Loucy (cell line): ENCODE data around the gene VSIG1.

Source experiments
- H2AFZ ChIP-seq: fragments of 200-600 bp; sonication (generic); 2 replicates; pipeline ENCODE4 v1.6.0; 2016; ENCODE audit warnings: antibody characterized with exemption, mild to moderate bottlenecking, low read length, moderate library complexity
- H3F3A ChIP-seq: fragments of 200-600 bp; 2 replicates; pipeline ENCODE4 v1.6.0; 2016; ENCODE audit warnings: antibody characterized with exemption, low read depth, mild to moderate bottlenecking
- H3K27me3 ChIP-seq: fragments of 200-600 bp; sonication (generic); 2 replicates; pipeline ENCODE4 v1.6.1; 2014; ENCODE audit warnings: low read length, mild to moderate bottlenecking; ENCODE audit not compliant: insufficient read depth, poor library complexity, severe bottlenecking
- H3K36me3 ChIP-seq: fragments of 200-600 bp; sonication (generic); 2 replicates; pipeline ENCODE4 v1.6.1; 2016; ENCODE audit warnings: low read length; ENCODE audit not compliant: insufficient read depth
- H3K4me1 ChIP-seq: fragments of 200-600 bp; sonication (generic); 2 replicates; pipeline ENCODE4 v1.5.1; 2014; ENCODE audit warnings: low read length, mild to moderate bottlenecking; ENCODE audit not compliant: insufficient read depth, poor library complexity, severe bottlenecking
- H3K4me2 ChIP-seq: fragments of 200-600 bp; sonication (generic); 2 replicates; pipeline ENCODE4 v1.6.0; 2014; ENCODE audit warnings: antibody characterized with exemption, low read length, low read depth, mild to moderate bottlenecking; ENCODE audit not compliant: poor library complexity, severe bottlenecking
- H3K4me3 ChIP-seq: fragments of 200-600 bp; sonication (generic); 2 replicates; pipeline ENCODE4 v1.5.1; 2014; ENCODE audit warnings: low read length, mild to moderate bottlenecking, mixed read lengths; ENCODE audit not compliant: poor library complexity, severe bottlenecking
- H3K79me2 ChIP-seq: fragments of 200-600 bp; sonication (generic); 2 replicates; pipeline ENCODE4 v1.6.1; 2014; ENCODE audit warnings: low read length; ENCODE audit not compliant: insufficient read depth
- H3K9ac ChIP-seq: fragments of 200-600 bp; sonication (generic); 2 replicates; pipeline ENCODE4 v1.6.0; 2014; ENCODE audit warnings: mild to moderate bottlenecking, low read depth, low read length, moderate library complexity; ENCODE audit not compliant: poor library complexity, severe bottlenecking
- H3K9me2 ChIP-seq: fragments of 200-600 bp; sonication (generic); replicated peaks from 2 replicates; pipeline ENCODE4 v1.6.1; 2016; ENCODE audit warnings: low read depth, low read length, mixed read lengths
- H3K9me3 ChIP-seq: fragments of 200-600 bp; sonication (generic); 2 replicates; pipeline ENCODE4 v1.6.1; 2014; ENCODE audit warnings: mild to moderate bottlenecking, antibody characterized with exemption, low read length, low read depth; ENCODE audit not compliant: insufficient read depth
- H4K20me1 ChIP-seq: fragments of 200-600 bp; sonication (generic); 2 replicates; pipeline ENCODE4 v1.6.0; 2014; ENCODE audit warnings: antibody characterized with exemption, low read length, mild to moderate bottlenecking; ENCODE audit not compliant: insufficient read depth, poor library complexity, severe bottlenecking
- EZH2phosphoT487 ChIP-seq: fragments of 200-600 bp; IDR thresholded peaks from 2 replicates; pipeline ENCODE4 v1.6.1; 2018; ENCODE audit warnings: antibody characterized with exemption, mild to moderate bottlenecking, moderate library complexity, borderline replicate concordance
- TF ChIP-seq, protein P1 (sequence below): fragments of 200-600 bp; sonication (generic); conservative IDR thresholded peaks from 2 replicates; pipeline ENCODE4 v1.5.1; 2014; ENCODE audit warnings: mild to moderate bottlenecking, antibody characterized with exemption, low read length

The VSIG1 gene

DNA sequence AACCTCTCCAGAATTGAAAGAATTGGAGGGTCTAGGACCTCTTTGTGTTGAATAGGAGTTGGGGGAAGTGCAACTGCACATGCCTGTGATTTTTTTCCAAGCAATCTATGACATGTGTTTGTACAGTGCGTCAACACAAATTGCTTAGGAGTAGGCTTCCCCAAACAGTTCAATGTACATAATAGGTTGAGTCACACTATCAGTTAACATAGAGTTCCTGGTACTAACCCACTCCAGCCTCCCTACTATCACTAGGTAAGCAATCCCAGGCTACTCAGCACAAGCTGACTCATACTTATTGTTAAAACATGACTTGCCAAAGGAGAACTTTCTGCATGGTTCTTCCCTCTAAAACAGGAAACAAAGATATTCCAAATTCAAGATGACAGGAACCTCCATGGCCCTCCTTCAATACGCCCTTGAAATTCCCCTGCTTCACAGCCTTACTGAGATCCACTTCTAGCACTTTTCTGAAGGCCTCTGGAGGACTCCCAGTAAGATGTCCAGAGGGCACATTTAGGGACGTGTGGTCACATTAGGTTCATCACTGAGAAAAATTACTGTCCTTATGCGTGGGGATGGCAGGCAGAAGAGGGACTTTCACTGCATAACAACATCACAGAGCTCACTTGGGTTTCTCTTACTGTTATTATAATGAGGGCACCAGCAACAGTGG, 8.4 kb upstream of the VSIG1 start:
- Histone ChIP-seq H3F3A (no peaks in the 10 kb centered on the region), H4K20me1 (no peaks in the 10 kb centered on the region), H3K4me3 (no peak overlapping the region), H3K36me3 (no peaks in the 10 kb centered on the region), H3K4me1 (no peaks in the 10 kb centered on the region), H3K27me3 (no peaks in the 10 kb centered on the region), H3K79me2 (no peaks in the 10 kb centered on the region), H3K9me3 (no peaks in the 10 kb centered on the region), H3K9ac (no peak overlapping the region), H3K9me2 (no peaks in the 10 kb centered on the region), H2AFZ (no peak overlapping the region), H3K4me2 (no peak overlapping the region)
- no peak for TF ChIP-seq EZH2phosphoT487
- TF ChIP-seq, protein P1, sequence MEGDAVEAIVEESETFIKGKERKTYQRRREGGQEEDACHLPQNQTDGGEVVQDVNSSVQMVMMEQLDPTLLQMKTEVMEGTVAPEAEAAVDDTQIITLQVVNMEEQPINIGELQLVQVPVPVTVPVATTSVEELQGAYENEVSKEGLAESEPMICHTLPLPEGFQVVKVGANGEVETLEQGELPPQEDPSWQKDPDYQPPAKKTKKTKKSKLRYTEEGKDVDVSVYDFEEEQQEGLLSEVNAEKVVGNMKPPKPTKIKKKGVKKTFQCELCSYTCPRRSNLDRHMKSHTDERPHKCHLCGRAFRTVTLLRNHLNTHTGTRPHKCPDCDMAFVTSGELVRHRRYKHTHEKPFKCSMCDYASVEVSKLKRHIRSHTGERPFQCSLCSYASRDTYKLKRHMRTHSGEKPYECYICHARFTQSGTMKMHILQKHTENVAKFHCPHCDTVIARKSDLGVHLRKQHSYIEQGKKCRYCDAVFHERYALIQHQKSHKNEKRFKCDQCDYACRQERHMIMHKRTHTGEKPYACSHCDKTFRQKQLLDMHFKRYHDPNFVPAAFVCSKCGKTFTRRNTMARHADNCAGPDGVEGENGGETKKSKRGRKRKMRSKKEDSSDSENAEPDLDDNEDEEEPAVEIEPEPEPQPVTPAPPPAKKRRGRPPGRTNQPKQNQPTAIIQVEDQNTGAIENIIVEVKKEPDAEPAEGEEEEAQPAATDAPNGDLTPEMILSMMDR: no peak

DNA sequence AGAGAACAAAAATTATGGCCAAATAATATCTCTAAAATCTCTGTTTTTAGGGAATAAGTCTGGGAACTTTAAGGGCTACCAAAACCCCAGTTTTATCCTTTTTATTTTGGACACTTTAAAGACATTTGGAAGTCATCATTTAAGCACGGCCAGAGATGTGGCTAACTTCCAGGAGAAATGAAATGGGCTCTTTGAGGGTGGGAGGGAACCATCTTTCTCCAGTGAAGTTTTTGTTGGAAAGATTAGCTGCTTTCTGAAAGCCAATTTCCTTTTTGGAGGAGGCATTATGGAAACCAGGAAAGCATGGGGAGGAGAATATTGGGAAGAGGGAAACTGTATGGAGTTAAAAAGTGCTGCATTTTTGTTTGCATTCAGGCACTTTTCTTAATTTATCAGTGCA, 4.8 kb downstream of the VSIG1 start:
- no peak overlapping the region for H3K4me3 ChIP-seq
- no peak overlapping the region for H3K9ac ChIP-seq
- no peak overlapping the region for H2AFZ ChIP-seq
- no peaks in the 10 kb centered on the region for H3K79me2 ChIP-seq
- H3K4me1 ChIP-seq: no peaks in the 10 kb centered on the region
- no peaks in the 10 kb centered on the region for H3K9me3 ChIP-seq
- H3K36me3 ChIP-seq: no peaks in the 10 kb centered on the region
- H3K4me2 ChIP-seq: no peak overlapping the region
- no peaks in the 10 kb centered on the region for H4K20me1 ChIP-seq
- H3K9me2 ChIP-seq: no peaks in the 10 kb centered on the region
- TF ChIP-seq, protein P1: no peak
- TF ChIP-seq EZH2phosphoT487: no peak
- no peaks in the 10 kb centered on the region for H3K27me3 ChIP-seq
- H3F3A ChIP-seq: no peaks in the 10 kb centered on the region

DNA sequence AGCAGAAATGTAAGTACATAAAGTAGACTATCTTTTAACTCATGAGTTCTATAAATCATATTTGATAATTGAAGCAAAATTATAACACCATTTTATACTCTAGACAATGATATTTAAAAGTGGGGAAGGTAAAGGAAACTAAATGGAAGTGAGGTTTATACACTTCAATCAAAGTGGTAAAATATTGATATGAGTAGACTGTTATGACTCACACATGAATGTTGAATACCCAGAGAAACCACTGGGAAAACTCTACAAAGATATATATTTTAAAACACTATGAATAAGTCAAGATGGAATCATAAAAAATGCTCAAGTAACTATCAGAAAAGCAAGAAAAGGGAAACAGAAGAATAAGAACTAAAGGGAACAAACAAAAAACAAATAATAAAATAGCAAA, 8.4 kb downstream of the VSIG1 start:
- no peak overlapping the region for H3K4me3 ChIP-seq

More for the DNA sequence above, 8.4 kb downstream of the VSIG1 start:
- Histone ChIP-seq H3K27me3 (no peaks in the 10 kb centered on the region), H4K20me1 (no peaks in the 10 kb centered on the region), H3F3A (no peaks in the 10 kb centered on the region), H3K9me2 (no peaks in the 10 kb centered on the region), H3K4me1 (no peaks in the 10 kb centered on the region), H3K9ac (no peak overlapping the region), H3K9me3 (no peaks in the 10 kb centered on the region), H3K36me3 (no peaks in the 10 kb centered on the region), H3K79me2 (no peaks in the 10 kb centered on the region), H2AFZ (no peak overlapping the region), H3K4me2 (no peak overlapping the region)
- TF ChIP-seq EZH2phosphoT487: no peak
- TF ChIP-seq, protein P1: no peak
